GM21423 (cell line): ENCODE data around the gene ESR2.
"Not testable (repeated sequence)": the region's sequence is repeated elsewhere in the genome, so short reads cannot be mapped to it uniquely, and the experiment has no call there.

Experiments used
- ATAC-seq: cut with Tn5 transposase; IDR thresholded peaks from one replicate; pipeline ENCODE4 v1.9.1; 2021; ENCODE audit warnings: mild to moderate bottlenecking, moderate library complexity; ENCODE audit not compliant: unreplicated experiment

The ESR2 gene

GRCh38 chr14:64293976-64294671 lies at the start of gene ESR2:
ESR2 (minus strand) TSS chr14:64294371; CDS start chr14:64282985, 11,386 bp downstream.
- ATAC-seq: peak; percentile 25

GRCh38 chr14:64340560-64341196 lies 46.5 kb upstream of the ESR2 start:
- ATAC-seq: no peak

- peak; percentile 88 for ATAC-seq
These were observed 44.6 kb upstream of the ESR2 start for GRCh38 chr14:64338616-64339316.

- peak; percentile 45 for ATAC-seq
These were observed 43.9 kb upstream of the ESR2 start for GRCh38 chr14:64337888-64338615.

GRCh38 chr14:64329149-64329548 lies 35.0 kb upstream of the ESR2 start:
- no peak for ATAC-seq

GRCh38 chr14:64326502-64326901 lies 32.3 kb upstream of the ESR2 start:
- no peak for ATAC-seq

- ATAC-seq: no peak
These were observed 30.7 kb upstream of the ESR2 start for GRCh38 chr14:64324895-64325294.

GRCh38 chr14:64324461-64324860 lies 30.3 kb upstream of the ESR2 start:
- ATAC-seq: no peak

- ATAC-seq: not testable (repeated sequence)
These were observed 26.2 kb upstream of the ESR2 start for GRCh38 chr14:64320362-64320761.

GRCh38 chr14:64318695-64319094 lies 24.5 kb upstream of the ESR2 start:
- ATAC-seq: not testable (repeated sequence)

- ATAC-seq: no peak
These were observed 9.3 kb upstream of the ESR2 start for GRCh38 chr14:64303471-64303917.

GRCh38 chr14:64298773-64299172 lies 4.6 kb upstream of the ESR2 start:
- ATAC-seq: no peak

GRCh38 chr14:64296561-64296960 lies 2.4 kb upstream of the ESR2 start:
- ATAC-seq: no peak

GRCh38 chr14:64294672-64295413 lies 672 bp upstream of the ESR2 start:
- peak; percentile 79 for ATAC-seq

GRCh38 chr14:64292197-64292596 lies 2.0 kb downstream of the ESR2 start:
- no peak for ATAC-seq

GRCh38 chr14:64289571-64289970 lies 4.6 kb downstream of the ESR2 start:
- ATAC-seq: no peak

- ATAC-seq: no peak
These were observed 12.4 kb downstream of the ESR2 start for GRCh38 chr14:64281805-64282204.

GRCh38 chr14:64279704-64280668 lies 14.2 kb downstream of the ESR2 start:
- ATAC-seq: no peak

- no peak for ATAC-seq
These were observed 15.7 kb downstream of the ESR2 start for GRCh38 chr14:64278458-64278857.
